ENCODE measurements around the gene C1QTNF12.

Gene C1QTNF12

DNA sequence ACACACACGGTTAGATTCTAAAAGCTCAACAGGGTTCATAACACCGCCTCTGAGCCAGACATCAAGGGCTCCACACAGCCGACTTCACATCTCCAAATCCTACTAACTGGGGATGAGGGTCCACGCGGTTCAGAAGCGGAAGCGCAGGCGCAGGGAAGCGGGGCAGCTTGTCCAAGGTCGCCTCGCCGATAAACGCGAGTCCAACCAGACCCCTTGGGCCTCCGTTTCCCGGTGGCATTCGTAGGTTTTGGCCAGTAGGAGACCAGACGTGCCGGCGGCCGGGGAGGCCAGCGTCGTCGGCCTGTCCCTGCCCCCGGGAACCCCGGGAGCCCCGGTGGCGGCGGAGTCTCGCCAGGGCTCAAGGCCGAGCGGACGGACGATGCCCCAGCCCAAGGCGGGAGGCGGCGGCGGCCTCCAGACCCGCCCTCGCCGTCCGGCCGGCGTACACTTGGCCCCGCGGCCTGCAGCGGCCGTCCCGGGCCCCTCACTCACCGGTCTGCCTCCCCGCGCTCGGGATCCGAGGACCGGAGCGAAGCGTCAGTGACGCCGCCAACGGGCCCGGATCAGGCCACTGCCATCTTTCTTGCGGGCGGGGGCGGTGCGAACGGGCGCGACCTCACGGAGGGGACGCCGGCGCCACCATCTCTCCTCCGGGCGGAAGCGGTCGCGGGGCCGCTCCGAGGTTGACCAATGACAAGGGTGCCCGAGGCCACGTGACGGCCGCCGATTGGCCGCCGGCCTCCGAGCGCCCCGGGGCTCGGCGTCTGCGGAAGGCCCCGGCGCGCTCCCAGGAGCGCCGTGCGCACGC is 14.9 kb downstream of the C1QTNF12 start, which contains the start of gene SDF4:
Gene SDF4, minus strand, starts transcription at position 602 of the 808 bp plus-strand sequence. CDS start 3,229 bp downstream, outside the sequence.
- peak within 1 kb of the TSS; percentile 76 for H3K27ac ChIP-seq (ENCODE audit: low read length)
- peaks cover 5 to 20% of the 10 kb centered on the region in 2 donors for H3K36me3 ChIP-seq (ENCODE audit: control insufficient read depth in 2 of 2, insufficient read depth in 2 of 2, low read length in 2 of 2)
- H3K4me3 ChIP-seq (ENCODE audit: low read length in 2 of 2): peak within 1 kb of the TSS; percentile 68 to 96
- H3K9ac ChIP-seq (ENCODE audit: low read length in 2 of 2): peak within 1 kb of the TSS; percentile 81 to 93
- peaks cover 38% of the 10 kb centered on the region for H3K4me1 ChIP-seq (ENCODE audit: control insufficient read depth, insufficient read depth, low read length)
- H3K9me3 ChIP-seq (ENCODE audit: control insufficient read depth in 2 of 2, low read length in 2 of 2): no peaks in the 10 kb centered on the region
- no peaks in the 10 kb centered on the region for H3K27me3 ChIP-seq (ENCODE audit: control insufficient read depth in 1 of 2, insufficient read depth in 2 of 2, low read length in 2 of 2)

DNA sequence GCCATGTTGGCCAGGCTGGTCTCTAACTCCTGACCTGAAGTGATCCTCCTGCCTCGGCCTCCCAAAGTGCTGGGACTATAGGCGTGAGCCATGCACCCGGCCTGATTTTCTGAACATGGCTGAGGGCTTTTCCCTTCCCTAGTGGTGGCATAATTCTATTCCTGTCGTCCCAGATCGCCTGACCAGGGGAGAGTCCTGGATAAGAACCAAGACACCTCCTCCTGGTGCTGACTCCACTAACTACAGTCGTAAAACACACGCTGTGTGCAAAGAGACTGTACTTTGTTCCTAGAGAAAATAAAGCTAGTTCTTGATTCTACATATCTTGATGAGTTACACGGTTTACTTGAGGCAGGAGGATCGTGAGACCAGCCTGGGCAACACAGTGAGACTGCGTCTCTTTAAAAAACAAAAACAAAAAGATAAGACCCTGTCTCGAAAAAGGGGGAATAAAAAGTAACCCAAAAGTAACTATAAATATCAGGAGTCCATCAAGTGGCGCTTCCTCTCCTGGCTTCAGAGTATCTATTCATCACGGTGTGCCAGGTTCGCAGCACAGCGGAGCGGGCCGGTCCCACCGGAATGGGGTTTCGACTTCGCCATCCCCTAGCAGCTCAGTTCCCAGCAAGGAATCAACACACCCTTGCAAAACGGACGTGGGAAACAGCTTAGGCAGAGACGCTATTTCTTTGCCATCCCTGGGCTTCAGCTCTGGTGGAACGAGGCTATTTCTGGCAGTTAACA is 15.7 kb downstream of the C1QTNF12 start:
- peak overlapping the region; percentile 68 to 96 for H3K4me3 ChIP-seq (ENCODE audit: low read length in 2 of 2)
- H3K27ac ChIP-seq (ENCODE audit: low read length): peak overlapping the region; percentile 76
- no peaks in the 10 kb centered on the region for H3K9me3 ChIP-seq (ENCODE audit: control insufficient read depth in 2 of 2, low read length in 2 of 2)
- no peaks in the 10 kb centered on the region for H3K27me3 ChIP-seq (ENCODE audit: control insufficient read depth in 1 of 2, insufficient read depth in 2 of 2, low read length in 2 of 2)
- H3K4me1 ChIP-seq (ENCODE audit: control insufficient read depth, insufficient read depth, low read length): peaks cover 38% of the 10 kb centered on the region
- peak overlapping the region; percentile 81 to 93 for H3K9ac ChIP-seq (ENCODE audit: low read length in 2 of 2)
- H3K36me3 ChIP-seq (ENCODE audit: control insufficient read depth in 2 of 2, insufficient read depth in 2 of 2, low read length in 2 of 2): peaks cover 6 to 20% of the 10 kb centered on the region in 2 donors

GRCh38 chr1:1229770-1230169 is 16.8 kb downstream of the C1QTNF12 start:
- no peak overlapping the region for H3K9ac ChIP-seq (ENCODE audit: low read length in 2 of 2)
- H3K9me3 ChIP-seq (ENCODE audit: control insufficient read depth in 2 of 2, low read length in 2 of 2): no peaks in the 10 kb centered on the region
- H3K4me3 ChIP-seq (ENCODE audit: low read length in 2 of 2): peak overlapping the region; percentile 44
- H3K4me1 ChIP-seq (ENCODE audit: control insufficient read depth, insufficient read depth, low read length): peaks cover 38% of the 10 kb centered on the region
- H3K36me3 ChIP-seq (ENCODE audit: control insufficient read depth in 2 of 2, insufficient read depth in 2 of 2, low read length in 2 of 2): peaks cover 8 to 25% of the 10 kb centered on the region in 2 donors
- no peaks in the 10 kb centered on the region for H3K27me3 ChIP-seq (ENCODE audit: control insufficient read depth in 1 of 2, insufficient read depth in 2 of 2, low read length in 2 of 2)
- H3K27ac ChIP-seq (ENCODE audit: low read length): no peak overlapping the region

- Histone ChIP-seq H3K27ac (ENCODE audit: low read length) (no peak overlapping the region), H3K9me3 (ENCODE audit: control insufficient read depth in 2 of 2, low read length in 2 of 2) (no peaks in the 10 kb centered on the region), H3K36me3 (ENCODE audit: control insufficient read depth in 2 of 2, insufficient read depth in 2 of 2, low read length in 2 of 2) (peaks cover 8 to 20% of the 10 kb centered on the region in 2 donors), H3K27me3 (ENCODE audit: control insufficient read depth in 1 of 2, insufficient read depth in 2 of 2, low read length in 2 of 2) (no peaks in the 10 kb centered on the region), H3K4me1 (ENCODE audit: control insufficient read depth, insufficient read depth, low read length) (peaks cover 38% of the 10 kb centered on the region), H3K4me3 (ENCODE audit: low read length in 2 of 2) (no peak overlapping the region), H3K9ac (ENCODE audit: low read length in 2 of 2) (no peak overlapping the region)
Observed at GRCh38 chr1:1228596-1229321, 17.8 kb downstream of the C1QTNF12 start.

- no peaks in the 10 kb centered on the region for H3K9me3 ChIP-seq (ENCODE audit: control insufficient read depth in 2 of 2, low read length in 2 of 2)
- H3K27ac ChIP-seq (ENCODE audit: low read length): no peak overlapping the region
- H3K36me3 ChIP-seq (ENCODE audit: control insufficient read depth in 2 of 2, insufficient read depth in 2 of 2, low read length in 2 of 2): peaks cover 9 to 19% of the 10 kb centered on the region in 2 donors
- H3K9ac ChIP-seq (ENCODE audit: low read length in 2 of 2): no peak overlapping the region
- no peak overlapping the region for H3K4me3 ChIP-seq (ENCODE audit: low read length in 2 of 2)
- peaks cover 36% of the 10 kb centered on the region for H3K4me1 ChIP-seq (ENCODE audit: control insufficient read depth, insufficient read depth, low read length)
- H3K27me3 ChIP-seq (ENCODE audit: control insufficient read depth in 1 of 2, insufficient read depth in 2 of 2, low read length in 2 of 2): no peaks in the 10 kb centered on the region
Observed at GRCh38 chr1:1228187-1228586, 18.3 kb downstream of the C1QTNF12 start.

DNA sequence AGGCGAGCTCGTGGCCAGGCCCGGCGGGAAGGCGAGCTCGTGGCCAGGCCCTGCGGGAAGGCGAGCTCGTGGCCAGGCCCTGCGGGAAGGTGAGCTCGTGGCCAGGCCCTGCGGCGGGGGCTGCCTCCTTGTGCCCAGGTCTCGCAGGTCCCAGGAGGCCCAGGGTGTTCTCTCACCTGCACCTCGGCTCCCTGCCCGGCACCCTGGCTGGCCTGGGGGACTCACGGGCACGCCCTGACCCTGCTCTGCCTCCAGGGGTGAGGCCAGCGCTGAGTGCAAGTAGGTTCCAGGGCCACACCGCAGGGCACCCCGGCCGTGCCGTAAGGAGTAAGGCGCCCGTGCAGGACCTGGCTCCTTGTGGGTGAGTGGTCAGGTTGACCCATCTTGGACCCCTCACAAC is 19.1 kb downstream of the C1QTNF12 start:
- Histone ChIP-seq H3K9me3 (ENCODE audit: control insufficient read depth in 2 of 2, low read length in 2 of 2) (no peaks in the 10 kb centered on the region), H3K27ac (ENCODE audit: low read length) (no peak overlapping the region), H3K4me3 (ENCODE audit: low read length in 2 of 2) (no peak overlapping the region), H3K36me3 (ENCODE audit: control insufficient read depth in 2 of 2, insufficient read depth in 2 of 2, low read length in 2 of 2) (peaks cover 17 to 27% of the 10 kb centered on the region in 2 donors), H3K27me3 (ENCODE audit: control insufficient read depth in 1 of 2, insufficient read depth in 2 of 2, low read length in 2 of 2) (no peaks in the 10 kb centered on the region), H3K4me1 (ENCODE audit: control insufficient read depth, insufficient read depth, low read length) (peaks cover 28% of the 10 kb centered on the region), H3K9ac (ENCODE audit: low read length in 2 of 2) (no peak overlapping the region)

- Histone ChIP-seq H3K27ac (ENCODE audit: low read length) (no peak overlapping the region), H3K27me3 (ENCODE audit: control insufficient read depth in 1 of 2, insufficient read depth in 2 of 2, low read length in 2 of 2) (no peaks in the 10 kb centered on the region), H3K4me3 (ENCODE audit: low read length in 2 of 2) (no peak overlapping the region), H3K9me3 (ENCODE audit: control insufficient read depth in 2 of 2, low read length in 2 of 2) (no peaks in the 10 kb centered on the region), H3K36me3 (ENCODE audit: control insufficient read depth in 2 of 2, insufficient read depth in 2 of 2, low read length in 2 of 2) (peaks cover 17 to 29% of the 10 kb centered on the region in 2 donors), H3K9ac (ENCODE audit: low read length in 2 of 2) (no peak overlapping the region), H3K4me1 (ENCODE audit: control insufficient read depth, insufficient read depth, low read length) (peaks cover 27% of the 10 kb centered on the region)
Observed at GRCh38 chr1:1226566-1227362, 19.8 kb downstream of the C1QTNF12 start.

DNA sequence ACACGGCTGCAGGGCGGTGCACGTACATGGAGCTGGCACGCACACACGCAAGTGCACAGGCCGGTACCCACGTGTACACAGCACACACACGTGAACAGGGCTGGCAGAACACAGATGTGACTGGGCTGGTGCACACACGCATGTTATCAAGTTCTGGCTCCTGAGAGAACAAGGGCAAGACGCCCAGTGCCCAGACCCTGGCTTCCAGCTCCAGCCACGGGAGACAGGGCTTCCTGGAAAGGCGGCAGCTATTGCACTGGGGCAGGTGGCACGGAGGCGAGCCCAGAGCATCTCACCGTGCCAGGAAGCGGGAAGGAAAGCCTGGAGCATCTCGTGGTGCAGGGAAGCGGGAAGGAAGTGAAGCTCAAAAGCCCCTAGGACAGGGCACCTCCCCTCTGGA is 20.6 kb downstream of the C1QTNF12 start:
- Histone ChIP-seq H3K9ac (ENCODE audit: low read length in 2 of 2) (no peak overlapping the region), H3K4me1 (ENCODE audit: control insufficient read depth, insufficient read depth, low read length) (peaks cover 20% of the 10 kb centered on the region), H3K9me3 (ENCODE audit: control insufficient read depth in 2 of 2, low read length in 2 of 2) (no peaks in the 10 kb centered on the region), H3K27me3 (ENCODE audit: control insufficient read depth in 1 of 2, insufficient read depth in 2 of 2, low read length in 2 of 2) (no peaks in the 10 kb centered on the region), H3K36me3 (ENCODE audit: control insufficient read depth in 2 of 2, insufficient read depth in 2 of 2, low read length in 2 of 2) (peaks cover 19 to 29% of the 10 kb centered on the region in 2 donors), H3K27ac (ENCODE audit: low read length) (no peak overlapping the region), H3K4me3 (ENCODE audit: low read length in 2 of 2) (no peak overlapping the region)

- no peaks in the 10 kb centered on the region for H3K27me3 ChIP-seq (ENCODE audit: control insufficient read depth in 1 of 2, insufficient read depth in 2 of 2, low read length in 2 of 2)
- peaks cover 25 to 29% of the 10 kb centered on the region in 2 donors for H3K36me3 ChIP-seq (ENCODE audit: control insufficient read depth in 2 of 2, insufficient read depth in 2 of 2, low read length in 2 of 2)
- H3K9ac ChIP-seq (ENCODE audit: low read length in 2 of 2): no peak overlapping the region
- H3K27ac ChIP-seq (ENCODE audit: low read length): no peak overlapping the region
- H3K9me3 ChIP-seq (ENCODE audit: control insufficient read depth in 2 of 2, low read length in 2 of 2): no peaks in the 10 kb centered on the region
- peaks cover 14% of the 10 kb centered on the region for H3K4me1 ChIP-seq (ENCODE audit: control insufficient read depth, insufficient read depth, low read length)
- no peak overlapping the region for H3K4me3 ChIP-seq (ENCODE audit: low read length in 2 of 2)
Observed at GRCh38 chr1:1225238-1225845, 21.2 kb downstream of the C1QTNF12 start.
